Measurements from ENCODE around the gene ABHD5. TPM values are rescaled to one million over a fixed set of nuclear protein-coding genes. Genes with fewer than 3 reads are reported as not detected.

The ABHD5 gene
- total and polyA plus RNA-seq, 7 experiments from 2014 or later = 4.2 to 21.0 (median 6.4) TPM

DNA sequence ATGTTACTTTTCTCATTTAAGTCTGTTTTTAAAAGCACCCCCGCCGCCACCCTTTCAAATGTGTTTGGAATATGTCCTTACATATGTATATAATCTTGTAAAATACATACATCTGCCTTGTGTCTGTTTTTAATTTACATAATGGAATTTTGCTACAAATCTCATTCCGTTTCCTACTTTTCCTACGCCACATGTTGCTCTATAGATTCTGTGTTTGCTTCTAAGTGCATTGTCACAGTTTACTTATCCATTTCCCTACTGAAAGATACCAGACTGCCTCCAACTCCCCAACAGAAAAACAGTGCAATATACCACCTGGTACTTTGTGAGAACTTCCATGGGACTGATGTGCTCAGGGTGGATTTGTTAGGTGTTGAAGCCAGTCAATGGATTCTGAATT is 70.2 kb downstream of the ABHD5 start:
- peaks cover 6 to 26% of the 10 kb centered on the region in 2 donors for H3K4me1 ChIP-seq (ENCODE audit: control insufficient read depth in 2 of 2, insufficient read depth in 2 of 2, low read length in 2 of 2)
- H3K9me3 ChIP-seq (ENCODE audit: control insufficient read depth in 2 of 3, low read length in 3 of 3) = no peaks in the 10 kb centered on the region
- H3K36me3 Mint-ChIP-seq = peaks cover 0 to 4% (median 0%) of the 10 kb centered on the region in 5 donors
- no peak overlapping the region for H3K4me3 Mint-ChIP-seq
- peaks cover 7 to 38% (median 35%) of the 10 kb centered on the region in 7 donors for H3K4me1 Mint-ChIP-seq
- intact Hi-C loops (cut with micrococcal nuclease) = no loop called here
- H3K27me3 Mint-ChIP-seq = peaks cover 0 to 9% (median 0%) of the 10 kb centered on the region in 5 donors
- no peak overlapping the region for H3K27ac ChIP-seq (ENCODE audit: low read depth, low read length)
- no peaks in the 10 kb centered on the region for H3K36me3 ChIP-seq (ENCODE audit: control insufficient read depth in 2 of 3, insufficient read depth in 3 of 3, low read length in 3 of 3)
- ChIA-PET POLR2A (no interaction called here), CTCF (interaction anchor here (0.8 kb wide), 1 partner anchor 154 kb away, joined by 4 read pairs; no protein-coding TSS in a partner anchor)
- H3K27ac Mint-ChIP-seq = no peak overlapping the region
- H3K27me3 ChIP-seq (ENCODE audit: control insufficient read depth in 2 of 2, insufficient read depth in 2 of 2, low read length in 2 of 2) = no peaks in the 10 kb centered on the region
- H3K4me3 ChIP-seq (ENCODE audit: low read length) = no peak overlapping the region
- no peak for DNase-seq
- no peaks in the 10 kb centered on the region for H3K9me3 Mint-ChIP-seq
- ATAC-seq = no peak

- Histone ChIP-seq H3K36me3 (ENCODE audit: control insufficient read depth in 2 of 3, insufficient read depth in 3 of 3, low read length in 3 of 3) (no peaks in the 10 kb centered on the region), H3K27ac (ENCODE audit: low read depth, low read length) (no peak overlapping the region), H3K4me1 (ENCODE audit: control insufficient read depth in 2 of 2, insufficient read depth in 2 of 2, low read length in 2 of 2) (peaks cover 0 to 11% of the 10 kb centered on the region in 2 donors), H3K27me3 (ENCODE audit: control insufficient read depth in 2 of 2, insufficient read depth in 2 of 2, low read length in 2 of 2) (no peaks in the 10 kb centered on the region), H3K9me3 (ENCODE audit: control insufficient read depth in 2 of 3, low read length in 3 of 3) (no peaks in the 10 kb centered on the region), H3K4me3 (ENCODE audit: low read length) (no peak overlapping the region)
- CTCF ChIA-PET = interaction anchor here (0.8 kb wide), 1 partner anchor 542 kb away, joined by 3 read pairs; no protein-coding TSS in a partner anchor
- POLR2A ChIA-PET = interaction anchor here (0.6 kb wide), 1 partner anchor 218 kb away, joined by 3 read pairs; no protein-coding TSS in a partner anchor
- H3K9me3 Mint-ChIP-seq = no peaks in the 10 kb centered on the region
- peaks cover 0 to 9% (median 0%) of the 10 kb centered on the region in 5 donors for H3K27me3 Mint-ChIP-seq
- no peak overlapping the region for H3K4me3 Mint-ChIP-seq
- intact Hi-C loops (cut with micrococcal nuclease) = no loop called here
- H3K27ac Mint-ChIP-seq = no peak overlapping the region
- H3K36me3 Mint-ChIP-seq = peaks cover 0 to 3% (median 0%) of the 10 kb centered on the region in 5 donors
- H3K4me1 Mint-ChIP-seq = peaks cover 4 to 23% (median 21%) of the 10 kb centered on the region in 7 donors
- ATAC-seq (no peak), DNase-seq (no peak)
Measured at GRCh38 chr3:43762451-43762850, 71.7 kb downstream of the ABHD5 start.

GRCh38 chr3:43764056-43764455 is 73.3 kb downstream of the ABHD5 start:
- Histone ChIP-seq H3K4me3 (ENCODE audit: low read length) (no peak overlapping the region), H3K27ac (ENCODE audit: low read depth, low read length) (no peak overlapping the region), H3K27me3 (ENCODE audit: control insufficient read depth in 2 of 2, insufficient read depth in 2 of 2, low read length in 2 of 2) (no peaks in the 10 kb centered on the region), H3K9me3 (ENCODE audit: control insufficient read depth in 2 of 3, low read length in 3 of 3) (no peaks in the 10 kb centered on the region), H3K4me1 (ENCODE audit: control insufficient read depth in 2 of 2, insufficient read depth in 2 of 2, low read length in 2 of 2) (peaks cover 1 to 4% of the 10 kb centered on the region in 2 donors), H3K36me3 (ENCODE audit: control insufficient read depth in 2 of 3, insufficient read depth in 3 of 3, low read length in 3 of 3) (no peaks in the 10 kb centered on the region)
- POLR2A ChIA-PET = no interaction called here
- intact Hi-C loops (cut with micrococcal nuclease) = no loop called here
- Mint-ChIP-seq H3K27ac (no peak overlapping the region), H3K27me3 (peaks cover 0 to 18% (median 0%) of the 10 kb centered on the region in 5 donors), H3K4me3 (no peak overlapping the region), H3K9me3 (no peaks in the 10 kb centered on the region), H3K36me3 (no peaks in the 10 kb centered on the region), H3K4me1 (peaks cover under 1 to 9% (median 7%) of the 10 kb centered on the region in 7 donors)
- CTCF ChIA-PET = no interaction called here
- no peak for DNase-seq
- ATAC-seq = no peak

GRCh38 chr3:43764471-43764870 is 73.7 kb downstream of the ABHD5 start:
- Mint-ChIP-seq H3K27ac (no peak overlapping the region), H3K9me3 (no peaks in the 10 kb centered on the region), H3K36me3 (no peaks in the 10 kb centered on the region), H3K27me3 (peaks cover 0 to 21% (median 0%) of the 10 kb centered on the region in 5 donors), H3K4me1 (peaks cover 5 to 10% (median 8%) of the 10 kb centered on the region in 7 donors), H3K4me3 (no peak overlapping the region)
- no peaks in the 10 kb centered on the region for H3K9me3 ChIP-seq (ENCODE audit: control insufficient read depth in 2 of 3, low read length in 3 of 3)
- DNase-seq (no peak), ATAC-seq (no peak)
- H3K4me3 ChIP-seq (ENCODE audit: low read length) = no peak overlapping the region
- H3K27ac ChIP-seq (ENCODE audit: low read depth, low read length) = no peak overlapping the region
- no peaks in the 10 kb centered on the region for H3K36me3 ChIP-seq (ENCODE audit: control insufficient read depth in 2 of 3, insufficient read depth in 3 of 3, low read length in 3 of 3)
- intact Hi-C loops (cut with micrococcal nuclease) = no loop called here
- no peaks in the 10 kb centered on the region for H3K27me3 ChIP-seq (ENCODE audit: control insufficient read depth in 2 of 2, insufficient read depth in 2 of 2, low read length in 2 of 2)
- POLR2A ChIA-PET = no interaction called here
- peaks cover 4 to 8% of the 10 kb centered on the region in 2 donors for H3K4me1 ChIP-seq (ENCODE audit: control insufficient read depth in 2 of 2, insufficient read depth in 2 of 2, low read length in 2 of 2)
- CTCF ChIA-PET = no interaction called here

- no peak overlapping the region for H3K27ac ChIP-seq (ENCODE audit: low read depth, low read length)
- Mint-ChIP-seq H3K27me3 (peaks cover 0 to 21% (median 0%) of the 10 kb centered on the region in 5 donors), H3K27ac (no peak overlapping the region), H3K4me3 (no peak overlapping the region), H3K9me3 (no peaks in the 10 kb centered on the region), H3K4me1 (peaks cover 5 to 16% (median 6%) of the 10 kb centered on the region in 7 donors), H3K36me3 (no peaks in the 10 kb centered on the region)
- ChIA-PET POLR2A (no interaction called here), CTCF (no interaction called here)
- H3K36me3 ChIP-seq (ENCODE audit: control insufficient read depth in 2 of 3, insufficient read depth in 3 of 3, low read length in 3 of 3) = no peaks in the 10 kb centered on the region
- DNase-seq (no peak), ATAC-seq (no peak)
- intact Hi-C loops (cut with micrococcal nuclease) = no loop called here
- no peak overlapping the region for H3K4me3 ChIP-seq (ENCODE audit: low read length)
- H3K27me3 ChIP-seq (ENCODE audit: control insufficient read depth in 2 of 2, insufficient read depth in 2 of 2, low read length in 2 of 2) = no peaks in the 10 kb centered on the region
- H3K4me1 ChIP-seq (ENCODE audit: control insufficient read depth in 2 of 2, insufficient read depth in 2 of 2, low read length in 2 of 2) = peaks cover 14 to 16% of the 10 kb centered on the region in 2 donors
- no peaks in the 10 kb centered on the region for H3K9me3 ChIP-seq (ENCODE audit: control insufficient read depth in 2 of 3, low read length in 3 of 3)
Measured at GRCh38 chr3:43765521-43765971, 74.8 kb downstream of the ABHD5 start.

DNA sequence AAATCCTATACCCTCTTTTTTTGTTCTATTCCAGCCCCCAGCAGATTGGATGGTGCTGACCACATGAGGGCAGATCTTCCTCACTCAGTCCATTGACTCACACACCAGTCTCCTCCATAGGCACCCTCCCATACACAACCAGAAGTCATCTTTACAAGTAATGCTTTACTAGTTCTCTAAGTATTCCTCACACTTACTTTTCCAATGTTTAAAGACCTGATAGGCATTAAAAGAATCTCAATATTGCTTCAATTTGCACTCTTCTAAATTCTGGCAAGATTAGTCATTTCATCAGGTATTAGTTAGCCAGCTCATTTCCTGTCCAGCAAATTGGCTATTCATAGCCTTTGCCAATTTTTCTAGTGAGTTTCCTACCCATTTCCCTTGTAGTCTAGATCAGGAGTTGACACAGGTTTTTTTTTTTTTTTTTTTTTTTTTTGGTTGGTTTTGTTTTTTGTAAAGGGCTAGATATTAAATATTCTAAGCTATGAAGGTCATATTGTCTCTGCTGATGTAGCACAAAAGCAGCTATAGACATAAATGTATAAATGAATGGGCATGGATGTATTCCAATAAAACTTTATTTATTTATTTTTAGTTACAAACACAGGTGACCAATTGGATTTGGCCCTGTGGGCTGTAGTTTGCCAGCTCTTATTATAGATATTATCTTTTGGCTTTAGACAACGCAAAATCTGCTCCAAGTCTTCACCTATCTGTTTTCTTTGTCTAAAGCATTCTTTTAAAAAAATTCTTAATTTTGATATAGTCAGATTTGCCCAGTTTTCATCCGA is 76.1 kb downstream of the ABHD5 start:
- no peak overlapping the region for H3K4me3 ChIP-seq (ENCODE audit: low read length)
- ATAC-seq (no peak), DNase-seq (no peak)
- peaks cover 5 to 20% (median 10%) of the 10 kb centered on the region in 7 donors for H3K4me1 Mint-ChIP-seq
- no peak overlapping the region for H3K4me3 Mint-ChIP-seq
- H3K27ac Mint-ChIP-seq = no peak overlapping the region
- H3K9me3 Mint-ChIP-seq = no peaks in the 10 kb centered on the region
- POLR2A ChIA-PET = interaction anchor here (0.7 kb wide), 2 partner anchors 13 to 45 kb away, joined by 3 read pairs; no protein-coding TSS in a partner anchor
- no peaks in the 10 kb centered on the region for H3K9me3 ChIP-seq (ENCODE audit: control insufficient read depth in 2 of 3, low read length in 3 of 3)
- H3K27me3 Mint-ChIP-seq = peaks cover 0 to 21% (median 0%) of the 10 kb centered on the region in 5 donors
- peaks cover 14 to 20% of the 10 kb centered on the region in 2 donors for H3K4me1 ChIP-seq (ENCODE audit: control insufficient read depth in 2 of 2, insufficient read depth in 2 of 2, low read length in 2 of 2)
- H3K36me3 ChIP-seq (ENCODE audit: control insufficient read depth in 2 of 3, insufficient read depth in 3 of 3, low read length in 3 of 3) = no peaks in the 10 kb centered on the region
- no peaks in the 10 kb centered on the region for H3K36me3 Mint-ChIP-seq
- no peaks in the 10 kb centered on the region for H3K27me3 ChIP-seq (ENCODE audit: control insufficient read depth in 2 of 2, insufficient read depth in 2 of 2, low read length in 2 of 2)
- no peak overlapping the region for H3K27ac ChIP-seq (ENCODE audit: low read depth, low read length)
- CTCF ChIA-PET = no interaction called here
- intact Hi-C loops (cut with micrococcal nuclease) = no loop called here
